ENCODE results near the gene FLRT1.

GRCh38 chr11:64073542-64073941 lies 37.8 kb downstream of the FLRT1 start:
- no peak for TF ChIP-seq PHF8 (IDR thresholded peaks at IDR 0.05; ENCODE audit: borderline replicate concordance, low read depth)
- no peak for TF ChIP-seq EP300 (IDR thresholded peaks at IDR 0.05)

Data from A549 (cell line).